Mesenteric fat pad (tissue), 1 donor: ENCODE results near the gene CGB2. TPM values are rescaled to one million over a fixed set of nuclear protein-coding genes. Genes with fewer than 3 reads are reported as not detected.
"Not testable (repeated sequence)": the region's sequence is repeated elsewhere in the genome, so short reads cannot be mapped to it uniquely, and the experiment has no call there.

Experiments used
- DNase-seq: peaks from one replicate; pipeline ENCODE4 v3.0.0-alpha.2; 2020; ENCODE audit warnings: low spot score
- total RNA-seq: library from RNA; stranded (reverse); fragmentation: NEBNext Ultra II Directional; extraction: Animal tissue kit (Norgen Biotek cat#: 25700); gene quantifications from one replicate; pipeline ENCODE4 v1.2.1, GENCODE V29; 2021
- donor health status: DM: yes; HTN: yes; CAD: no.

The CGB2 gene
- total RNA-seq, 1 donor from 2014 or later = not detected

GRCh38 chr19:49009828-49010227 lies 21.9 kb upstream of the CGB2 start:
- DNase-seq = no peak

- no peak for DNase-seq
These were observed 21.2 kb upstream of the CGB2 start for GRCh38 chr19:49010453-49010852.

GRCh38 chr19:49011194-49011593 lies 20.5 kb upstream of the CGB2 start:
- DNase-seq = no peak

GRCh38 chr19:49014123-49014869 lies 17.4 kb upstream of the CGB2 start:
- DNase-seq = no peak

GRCh38 chr19:49014870-49015255 lies 16.8 kb upstream of the CGB2 start:
- DNase-seq = no peak

GRCh38 chr19:49016067-49016839 lies 15.4 kb upstream of the CGB2 start:
- no peak for DNase-seq

- DNase-seq = no peak
These were observed 14.5 kb upstream of the CGB2 start, which contains the start of gene LHB for GRCh38 chr19:49017041-49017665. LHB (minus strand) TSS chr19:49017091; CDS start chr19:49017081, 10 bp downstream.

- DNase-seq = no peak
These were observed 13.9 kb upstream of the CGB2 start for GRCh38 chr19:49017666-49018351.

GRCh38 chr19:49018388-49019241 lies 13.1 kb upstream of the CGB2 start:
- not testable (repeated sequence) for DNase-seq

GRCh38 chr19:49019242-49019932 lies 12.3 kb upstream of the CGB2 start:
- DNase-seq = no peak

GRCh38 chr19:49020342-49020741 lies 11.3 kb upstream of the CGB2 start:
- DNase-seq = no peak

- no peak for DNase-seq
These were observed 10.5 kb upstream of the CGB2 start for GRCh38 chr19:49020931-49021895.

GRCh38 chr19:49022116-49022515 lies 9.6 kb upstream of the CGB2 start:
- DNase-seq = no peak

GRCh38 chr19:49024233-49024632 lies 7.5 kb upstream of the CGB2 start, which contains the start of gene CGB3:
CGB3 (minus strand) TSS chr19:49024333; CDS start chr19:49023971, 362 bp downstream.
- not testable (repeated sequence) for DNase-seq

- not testable (repeated sequence) for DNase-seq
These were observed 6.6 kb upstream of the CGB2 start for GRCh38 chr19:49025088-49025487.

- DNase-seq = not testable (repeated sequence)
These were observed 6.1 kb upstream of the CGB2 start for GRCh38 chr19:49025599-49025998.

GRCh38 chr19:49028686-49029085 lies 3.0 kb upstream of the CGB2 start:
- not testable (repeated sequence) for DNase-seq

- DNase-seq = not testable (repeated sequence)
These were observed 1.9 kb upstream of the CGB2 start for GRCh38 chr19:49029749-49030148.
